HCT116 (cell line): ENCODE results near the gene SHH. TPM values are rescaled to one million over a fixed set of nuclear protein-coding genes. Genes with fewer than 3 reads are reported as not detected.

Experiments
- ATAC-seq: fragments of 200-7000 bp; cut with Tn5 transposase; 2 replicates; pipeline ENCODE4 v1.9.1; 2020; ENCODE audit warnings: mild to moderate bottlenecking, moderate library complexity
- BruUV-seq: library from RNA; stranded (reverse); fragments of 400-500 nt; replicated peaks from 2 replicates; lab custom pipeline; 2021; lab: Mats Ljungman, UMichigan
- CTCF ChIA-PET: fragments of 300-600 bp; sonication (Branson Sonifier 250); formaldehyde crosslinking; loops from one replicate; lab custom pipeline; 2021; ENCODE audit warnings: antibody characterized with exemption; lab: Charles Lee
- POLR2A ChIA-PET: fragments of 300-600, 350-600 bp; sonication (Branson Sonifier 250); formaldehyde crosslinking; loops from one replicate; lab custom pipeline; 2021; ENCODE audit warnings: antibody characterized with exemption; lab: Charles Lee
- RAD21 ChIA-PET, 2 experiments: fragments of 300-600 bp; sonication (Branson Sonifier 250); formaldehyde crosslinking; loops; one replicate each; lab custom pipeline; 2023; ENCODE audit warnings: low total read pairs in 2 of 2; ENCODE audit not compliant: uncharacterized antibody in 2 of 2, unreplicated experiment in 2 of 2, low non-redundant PET in 1 of 2; lab: Charles Lee
- DNase-seq: peaks from one replicate; pipeline ENCODE4 v3.0.0-alpha.2; 2010; ENCODE audit warnings: low read depth, low spot score
- H2AFZ ChIP-seq: fragments of 200-600 bp; shearing (Covaris generic), sonication (generic); 2 replicates; pipeline ENCODE4 v1.6.1; 2017; ENCODE audit warnings: low read depth, mixed run types, mixed read lengths, antibody characterized with exemption, low read length; ENCODE audit not compliant: poor library complexity, severe bottlenecking
- H3K27ac ChIP-seq: 2 replicates; pipeline ENCODE4 v1.5.1; 2012; ENCODE audit warnings: low read depth, low read length
- H3K27me3 ChIP-seq: fragments of 200-600 bp; sonication (generic); 2 replicates; pipeline ENCODE4 v1.6.1; 2016; ENCODE audit warnings: mixed run types, low read length, mixed read lengths; ENCODE audit not compliant: insufficient read depth
- H3K36me3 ChIP-seq, 2 experiments: fragments of 200-500 bp in 1 of 2; fragments of 200-600 bp in 1 of 2; sonication (Bioruptor generic) in 1 of 2; sonication (generic) in 1 of 2; 2 replicates each; pipeline versions ENCODE4 v1.5.1 to v1.6.1; 2014 to 2016; ENCODE audit warnings: low read length in 2 of 2, inconsistent platforms in 1 of 2, mixed read lengths in 1 of 2, mixed run types in 1 of 2; ENCODE audit not compliant: insufficient read depth in 2 of 2, control insufficient read depth in 1 of 2
- H3K4me1 ChIP-seq, 2 experiments: fragments of 200-600 bp in 1 of 2; sonication (generic) in 1 of 2; 2 replicates each; pipeline versions ENCODE4 v1.5.1 to v1.6.1; 2012 to 2017; ENCODE audit warnings: low read length in 2 of 2, inconsistent platforms in 1 of 2, mild to moderate bottlenecking in 1 of 2, mixed read lengths in 1 of 2, mixed run types in 1 of 2, moderate library complexity in 1 of 2; ENCODE audit not compliant: insufficient read depth in 2 of 2, control insufficient read depth in 1 of 2
- H3K4me2 ChIP-seq: fragments of 200-600 bp; sonication (generic); 2 replicates; pipeline ENCODE4 v1.6.1; 2017; ENCODE audit warnings: mixed run types, low read length, mixed read lengths
- H3K4me3 ChIP-seq, 2 experiments: fragments of 200-600 bp in 1 of 2; sonication (generic) in 1 of 2; replicated peaks in 1 of 2; 2 replicates each; pipeline ENCODE4 v1.5.1; 2011 to 2016; ENCODE audit warnings: low read length in 2 of 2, control low read depth in 1 of 2, low read depth in 1 of 2, mild to moderate bottlenecking in 1 of 2, mixed read lengths in 1 of 2, mixed run types in 1 of 2
- H3K79me2 ChIP-seq: fragments of 200-600 bp; sonication (generic); 2 replicates; pipeline ENCODE4 v1.6.1; 2017; ENCODE audit warnings: mild to moderate bottlenecking, mixed run types, low read length, moderate library complexity, mixed read lengths; ENCODE audit not compliant: insufficient read depth
- H3K9ac ChIP-seq: fragments of 200-600 bp; sonication (generic); 2 replicates; pipeline ENCODE4 v1.6.1; 2016; ENCODE audit warnings: low read length, mixed read lengths
- H3K9me2 ChIP-seq: fragments of 200-600 bp; sonication (generic), shearing (Covaris generic); 2 replicates; pipeline ENCODE4 v1.6.1; 2017; ENCODE audit warnings: mixed run types, mild to moderate bottlenecking, moderate library complexity; ENCODE audit not compliant: insufficient read depth
- H3K9me3 ChIP-seq, 2 experiments: fragments of 200-500 bp in 1 of 2; fragments of 200-600 bp in 1 of 2; sonication (Bioruptor generic) in 1 of 2; sonication (generic) in 1 of 2; 2 replicates each; pipeline ENCODE4 v1.6.1; 2014 to 2017; ENCODE audit warnings: low read length in 2 of 2, mixed read lengths in 2 of 2, inconsistent platforms in 1 of 2, low read depth in 1 of 2, mild to moderate bottlenecking in 1 of 2, mixed run types in 1 of 2, moderate library complexity in 1 of 2; ENCODE audit not compliant: control insufficient read depth in 1 of 2, insufficient read depth in 1 of 2
- H4K20me1 ChIP-seq: fragments of 200-600 bp; sonication (generic), shearing (Covaris generic); 2 replicates; pipeline ENCODE4 v1.6.1; 2017; ENCODE audit warnings: mixed run types, mild to moderate bottlenecking, moderate library complexity; ENCODE audit not compliant: insufficient read depth
- ATF3 ChIP-seq: IDR thresholded peaks from 2 replicates; pipeline ENCODE4 v1.6.1; 2012
- CBX3 ChIP-seq: IDR thresholded peaks from 2 replicates; pipeline ENCODE4 v1.6.1; 2012; ENCODE audit warnings: low read depth
- CEBPB ChIP-seq: IDR thresholded peaks from 2 replicates; pipeline ENCODE4 v1.6.1; 2012; ENCODE audit warnings: low read depth
- CTCF ChIP-seq, 3 experiments: fragments of 200-600 bp in 1 of 3; sonication (generic) in 1 of 3; IDR thresholded peaks in 2 of 3; conservative IDR thresholded peaks in 1 of 3; 2 replicates each; pipeline ENCODE4 v1.5.1; 2012 to 2017; ENCODE audit warnings: low read depth in 2 of 3, low read length in 2 of 3, antibody characterized with exemption in 1 of 3, borderline replicate concordance in 1 of 3, control low read depth in 1 of 3, mild to moderate bottlenecking in 1 of 3, mixed read lengths in 1 of 3, mixed run types in 1 of 3, moderate library complexity in 1 of 3; ENCODE audit not compliant: insufficient read depth in 1 of 3
- EGR1 ChIP-seq: IDR thresholded peaks from 2 replicates; pipeline ENCODE4 v1.6.1; 2012; ENCODE audit warnings: low read depth
- ELF1 ChIP-seq: IDR thresholded peaks from 2 replicates; pipeline ENCODE4 v1.6.1; 2012; ENCODE audit warnings: low read depth, borderline replicate concordance
- EZH2 ChIP-seq: fragments of 200-600 bp; sonication (generic); IDR thresholded peaks from 2 replicates; pipeline ENCODE4 v1.6.1; 2017; ENCODE audit warnings: antibody characterized with exemption, mixed run types
- EZH2phosphoT487 ChIP-seq: fragments of 200-600 bp; IDR thresholded peaks from 2 replicates; pipeline ENCODE4 v1.6.1; 2018; ENCODE audit warnings: antibody characterized with exemption, borderline replicate concordance
- FOSL1 ChIP-seq: IDR thresholded peaks from 2 replicates; pipeline ENCODE4 v1.6.1; 2012; ENCODE audit warnings: low read depth
- JUND ChIP-seq: IDR thresholded peaks from 2 replicates; pipeline ENCODE4 v1.6.1; 2012
- POLR2A ChIP-seq: IDR thresholded peaks from 2 replicates; pipeline ENCODE4 v1.7.0; 2011; ENCODE audit warnings: borderline replicate concordance; ENCODE audit not compliant: insufficient read depth, insufficient read length; ENCODE audit errors: extremely low read depth
- RAD21 ChIP-seq: IDR thresholded peaks from 2 replicates; pipeline ENCODE4 v1.6.1; 2012; ENCODE audit warnings: low read depth, mild to moderate bottlenecking
- SIN3A ChIP-seq: IDR thresholded peaks from 2 replicates; pipeline ENCODE4 v1.6.1; 2012; ENCODE audit warnings: low read depth
- SRF ChIP-seq: IDR thresholded peaks from 2 replicates; pipeline ENCODE4 v1.6.1; 2012; ENCODE audit warnings: low read depth
- TCF7L2 ChIP-seq: IDR thresholded peaks from 2 replicates; pipeline ENCODE4 v1.7.0; 2011; ENCODE audit warnings: borderline replicate concordance, inconsistent platforms; ENCODE audit not compliant: insufficient read depth, insufficient read length; ENCODE audit errors: extremely low read depth
- YY1 ChIP-seq: IDR thresholded peaks from 2 replicates; pipeline ENCODE4 v1.6.1; 2011; ENCODE audit warnings: low read length, low read depth, moderate library complexity, mild to moderate bottlenecking; ENCODE audit not compliant: insufficient replicate concordance; ENCODE audit errors: extremely low read depth
- ZFX ChIP-seq: fragments of 450-650 bp; IDR thresholded peaks from 2 replicates; pipeline ENCODE4 v1.6.1; 2017
- ZNF274 ChIP-seq: fragments of 200-500 bp; sonication (Bioruptor generic); IDR thresholded peaks from 2 replicates; pipeline ENCODE4 v1.6.1; 2014; ENCODE audit warnings: mild to moderate bottlenecking, low read depth, low read length, inconsistent platforms
- intact Hi-C: fragments of 100-400 bp; cut with micrococcal nuclease; formaldehyde crosslinking; loops from 2 replicates; pipeline ENCODE4 v1.10.0; 2022
- total RNA-seq: library from RNA; stranded (reverse); gene quantifications from one replicate; pipeline ENCODE4 v1.2.1, GENCODE V29; 2021; ENCODE audit not compliant: unreplicated experiment
- TF ChIP-seq, protein P1 (sequence below): IDR thresholded peaks from 2 replicates; pipeline ENCODE4 v1.6.1; 2012; ENCODE audit warnings: low read depth

SHH gene
- total RNA-seq, 1 experiment from 2014 or later = 0.32 TPM

DNA sequence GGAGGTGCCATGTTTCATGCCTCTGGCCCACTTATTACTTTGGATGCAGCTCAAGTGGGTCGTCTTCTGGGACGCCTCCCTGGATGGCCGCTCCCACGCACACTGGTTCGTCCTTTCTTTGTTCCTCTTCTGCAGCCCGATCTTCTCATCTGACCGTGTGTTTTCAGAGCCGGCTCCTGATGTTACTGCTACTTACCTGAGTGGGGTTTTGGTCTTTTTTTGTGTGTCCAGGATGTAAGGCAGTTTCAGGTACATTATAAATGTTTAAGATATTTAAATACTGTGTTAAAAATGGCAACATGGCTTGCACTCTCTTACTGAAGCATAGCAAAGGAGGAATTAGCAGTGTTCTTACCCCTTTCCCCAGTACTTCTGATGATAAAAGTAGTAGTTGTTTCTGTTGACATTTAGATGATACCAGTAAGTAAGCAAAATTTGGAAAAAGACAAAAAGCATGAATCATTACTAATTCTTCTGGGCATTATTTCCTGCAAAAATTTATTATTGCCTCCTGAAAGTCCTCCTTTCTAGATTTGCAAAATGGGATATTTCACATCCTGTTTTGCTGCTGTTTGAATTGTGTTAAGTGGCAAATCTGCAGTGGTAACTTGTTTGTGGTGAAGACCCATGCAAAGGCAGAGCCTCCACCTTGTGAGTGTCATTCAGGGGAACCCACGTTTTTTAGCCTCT is 59.4 kb downstream of the SHH start (continued):
- TF ChIP-seq, protein P1, sequence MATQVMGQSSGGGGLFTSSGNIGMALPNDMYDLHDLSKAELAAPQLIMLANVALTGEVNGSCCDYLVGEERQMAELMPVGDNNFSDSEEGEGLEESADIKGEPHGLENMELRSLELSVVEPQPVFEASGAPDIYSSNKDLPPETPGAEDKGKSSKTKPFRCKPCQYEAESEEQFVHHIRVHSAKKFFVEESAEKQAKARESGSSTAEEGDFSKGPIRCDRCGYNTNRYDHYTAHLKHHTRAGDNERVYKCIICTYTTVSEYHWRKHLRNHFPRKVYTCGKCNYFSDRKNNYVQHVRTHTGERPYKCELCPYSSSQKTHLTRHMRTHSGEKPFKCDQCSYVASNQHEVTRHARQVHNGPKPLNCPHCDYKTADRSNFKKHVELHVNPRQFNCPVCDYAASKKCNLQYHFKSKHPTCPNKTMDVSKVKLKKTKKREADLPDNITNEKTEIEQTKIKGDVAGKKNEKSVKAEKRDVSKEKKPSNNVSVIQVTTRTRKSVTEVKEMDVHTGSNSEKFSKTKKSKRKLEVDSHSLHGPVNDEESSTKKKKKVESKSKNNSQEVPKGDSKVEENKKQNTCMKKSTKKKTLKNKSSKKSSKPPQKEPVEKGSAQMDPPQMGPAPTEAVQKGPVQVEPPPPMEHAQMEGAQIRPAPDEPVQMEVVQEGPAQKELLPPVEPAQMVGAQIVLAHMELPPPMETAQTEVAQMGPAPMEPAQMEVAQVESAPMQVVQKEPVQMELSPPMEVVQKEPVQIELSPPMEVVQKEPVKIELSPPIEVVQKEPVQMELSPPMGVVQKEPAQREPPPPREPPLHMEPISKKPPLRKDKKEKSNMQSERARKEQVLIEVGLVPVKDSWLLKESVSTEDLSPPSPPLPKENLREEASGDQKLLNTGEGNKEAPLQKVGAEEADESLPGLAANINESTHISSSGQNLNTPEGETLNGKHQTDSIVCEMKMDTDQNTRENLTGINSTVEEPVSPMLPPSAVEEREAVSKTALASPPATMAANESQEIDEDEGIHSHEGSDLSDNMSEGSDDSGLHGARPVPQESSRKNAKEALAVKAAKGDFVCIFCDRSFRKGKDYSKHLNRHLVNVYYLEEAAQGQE = no peak

GRCh38 chr7:155751409-155751808 is 60.9 kb downstream of the SHH start:
- ATAC-seq = no peak
- Histone ChIP-seq H3K36me3 (0 out of 4 replicates have a peak, but pooled peaks cover 0 to under 1% of the 10 kb centered on the region in 2 experiments), H3K4me2 (no peak overlapping the region), H3K9me2 (no peaks in the 10 kb centered on the region), H3K27me3 (no peaks in the 10 kb centered on the region), H3K79me2 (peaks cover 89% of the 10 kb centered on the region), H3K9ac (no peak overlapping the region), H3K27ac (no peak overlapping the region), H4K20me1 (0 out of 2 replicates have a peak, but pooled peaks cover 3% of the 10 kb centered on the region), H3K4me3 (no peak overlapping the region), H3K4me1 (no peaks in the 10 kb centered on the region), H3K9me3 (no peaks in the 10 kb centered on the region), H2AFZ (no peak overlapping the region)
- TF ChIP-seq EZH2 (no peak), CEBPB (no peak), EGR1 (no peak), TCF7L2 (no peak), POLR2A (no peak), SIN3A (no peak), YY1 (no peak), EZH2phosphoT487 (no peak), SRF (no peak), ZNF274 (no peak), JUND (no peak), ELF1 (no peak), RAD21 (no peak), ATF3 (no peak), ZFX (no peak), CBX3 (no peak), FOSL1 (no peak), CTCF (IDR thresholded peaks at IDR 0.05 in 2 of 3, conservative IDR thresholded peaks at IDR 0.05 in 1 of 3; ENCODE audit: borderline replicate concordance in 1 of 3, insufficient read depth in 1 of 3, low read depth in 2 of 3, low read length in 2 of 3) (no peak)
- no TSS peak for BruUV-seq
- ChIA-PET RAD21 (no interaction called here), POLR2A (no interaction called here), CTCF (no interaction called here)
- no peak for DNase-seq
- intact Hi-C loops = no loop called here
